NCI-H2227 treated with DMSO at 0.1 percent for 48 hours (cell line): ENCODE measurements around the gene LPO.

Experiments
- DNase-seq: peaks from one replicate; lab custom pipeline; 2025; lab: John Stamatoyannopoulos, UW

LPO gene

GRCh38 chr17:58317421-58318064 is 79.2 kb downstream of the LPO start:
- peak; percentile 6 for DNase-seq

DNA sequence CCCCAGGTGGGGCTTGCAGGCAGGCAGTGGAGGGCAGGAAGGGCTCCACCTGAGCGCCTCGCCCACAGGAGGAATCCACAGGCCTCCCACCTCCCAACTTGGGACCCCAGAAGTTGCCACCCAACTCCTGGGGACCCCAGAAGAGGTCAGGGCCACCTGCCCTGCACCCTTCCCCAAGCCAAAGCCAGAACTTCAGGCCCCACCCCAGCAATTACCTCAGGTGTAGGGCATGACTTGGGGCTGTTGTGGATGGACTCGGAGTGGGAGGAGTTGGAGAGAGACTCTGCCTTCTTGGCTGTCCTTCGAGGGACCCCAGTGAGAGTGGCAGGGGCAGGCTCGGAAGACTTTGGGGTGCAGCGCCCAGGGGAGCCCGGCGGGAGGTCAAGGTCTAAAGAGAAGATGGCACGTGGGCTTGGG is 79.7 kb downstream of the LPO start:
- no peak for DNase-seq
